ENCODE data around the gene TMC8. TPM values are rescaled to one million over a fixed set of nuclear protein-coding genes. Genes with fewer than 3 reads are reported as not detected.

TMC8 gene
- total RNA-seq, 1 donor from 2014 or later = 234 TPM

GRCh38 chr17:78140169-78141051 is 9.8 kb downstream of the TMC8 start:
- Mint-ChIP-seq H3K9me3 (no peaks in the 10 kb centered on the region), H3K27me3 (no peaks in the 10 kb centered on the region), H3K4me1 (peaks cover 48% of the 10 kb centered on the region), H3K4me3 (peak overlapping the region; percentile 31), H3K27ac (peak overlapping the region; percentile 76), H3K36me3 (ENCODE audit: low read depth) (peaks cover 46% of the 10 kb centered on the region)
- intact Hi-C loops (cut with micrococcal nuclease) = loop anchor here (1.0 kb wide), 3 partner anchors 10 to 74 kb away; partner anchors contain the start of genes AFMID, BIRC5, TK1 and TMC8
- DNase-seq = peak; percentile 99

- H3K27ac Mint-ChIP-seq = no peak overlapping the region
- H3K27me3 Mint-ChIP-seq = no peaks in the 10 kb centered on the region
- H3K36me3 Mint-ChIP-seq (ENCODE audit: low read depth) = peaks cover 36% of the 10 kb centered on the region
- DNase-seq = no peak
- H3K4me1 Mint-ChIP-seq = peaks cover 38% of the 10 kb centered on the region
- intact Hi-C loops (cut with micrococcal nuclease) = no loop called here
- no peaks in the 10 kb centered on the region for H3K9me3 Mint-ChIP-seq
- H3K4me3 Mint-ChIP-seq = no peak overlapping the region
These were observed 11.0 kb downstream of the TMC8 start for GRCh38 chr17:78141437-78142118.

DNA sequence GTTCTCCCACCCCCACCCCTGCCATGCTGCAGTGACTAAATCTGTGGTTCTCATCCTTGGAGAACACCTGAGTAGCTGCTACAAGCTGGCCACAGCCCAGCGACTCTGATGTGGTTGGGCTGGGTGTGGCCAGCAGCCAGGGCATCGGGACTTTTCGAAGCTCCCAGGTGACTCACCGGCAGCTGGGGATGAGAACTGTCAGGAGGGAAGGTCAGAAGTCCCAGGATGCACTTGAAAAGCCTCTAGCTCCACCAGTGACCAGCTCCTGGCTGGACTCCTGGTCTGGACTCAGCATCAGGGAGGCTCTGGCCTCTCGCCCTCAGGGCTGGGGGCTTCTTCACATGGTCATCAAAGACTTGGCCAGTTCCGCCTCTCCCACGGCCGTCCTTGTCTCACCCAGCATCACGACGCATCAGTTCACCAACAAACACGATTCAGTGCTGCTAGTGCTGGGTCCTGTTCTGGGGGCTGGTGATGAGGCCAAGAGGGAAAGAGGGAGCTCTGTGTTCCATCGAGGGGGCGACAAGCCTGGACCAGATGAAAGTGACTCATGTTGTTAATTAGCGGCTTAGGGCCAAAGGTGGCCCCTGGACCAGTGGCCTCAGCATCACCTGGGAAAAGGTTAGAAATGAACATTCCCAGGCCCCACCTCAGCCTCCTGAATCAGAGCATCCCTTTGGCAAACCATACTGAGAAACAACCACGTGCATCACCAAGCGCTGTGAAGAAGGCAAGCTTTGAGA is 11.7 kb downstream of the TMC8 start:
- Mint-ChIP-seq H3K27me3 (no peaks in the 10 kb centered on the region), H3K27ac (no peak overlapping the region), H3K9me3 (no peaks in the 10 kb centered on the region), H3K36me3 (ENCODE audit: low read depth) (peaks cover 29% of the 10 kb centered on the region), H3K4me1 (peaks cover 32% of the 10 kb centered on the region), H3K4me3 (no peak overlapping the region)
- no peak for DNase-seq
- intact Hi-C loops (cut with micrococcal nuclease) = no loop called here

- intact Hi-C loops (cut with micrococcal nuclease) = no loop called here
These were observed 12.9 kb downstream of the TMC8 start for GRCh38 chr17:78143214-78144146.

DNA sequence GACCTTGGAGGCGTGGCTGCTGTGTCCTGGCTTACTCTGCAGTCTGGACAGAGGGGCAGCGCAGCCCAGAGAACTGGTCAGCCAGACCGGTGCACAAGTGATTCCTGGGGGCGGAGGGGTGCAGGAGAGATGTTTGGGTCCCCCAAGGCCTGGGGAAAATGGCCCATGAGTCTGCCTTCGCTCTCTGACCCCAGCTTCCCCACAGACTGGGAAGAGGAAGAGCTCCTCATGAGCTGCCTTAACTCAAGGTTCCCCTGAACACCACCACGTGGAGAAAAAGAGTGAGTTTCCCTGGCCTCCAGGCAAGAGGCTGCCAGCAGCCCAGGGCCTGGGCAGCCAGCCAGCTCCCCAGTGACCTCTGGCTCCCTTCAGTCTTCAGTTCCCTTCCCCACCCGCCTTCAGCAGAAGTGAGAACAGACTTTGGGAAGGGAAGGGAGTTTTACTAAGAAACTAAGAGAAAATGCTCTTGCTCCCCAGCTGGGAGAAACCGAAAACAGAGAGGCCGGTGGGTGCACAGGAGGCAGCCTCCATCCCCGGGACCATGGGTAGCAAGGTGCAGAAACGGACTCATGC is 13.7 kb downstream of the TMC8 start:
- H3K36me3 Mint-ChIP-seq (ENCODE audit: low read depth) = peaks cover 16% of the 10 kb centered on the region
- H3K27ac Mint-ChIP-seq = no peak overlapping the region
- no peaks in the 10 kb centered on the region for H3K9me3 Mint-ChIP-seq
- no peak overlapping the region for H3K4me3 Mint-ChIP-seq
- intact Hi-C loops (cut with micrococcal nuclease) = no loop called here
- peak; percentile 62 for DNase-seq
- H3K4me1 Mint-ChIP-seq = peaks cover 23% of the 10 kb centered on the region
- H3K27me3 Mint-ChIP-seq = peaks cover 3% of the 10 kb centered on the region

More at GRCh38 chr17:78143214-78144146, 12.9 kb downstream of the TMC8 start:
- Mint-ChIP-seq H3K4me1 (peaks cover 27% of the 10 kb centered on the region), H3K9me3 (no peaks in the 10 kb centered on the region), H3K4me3 (no peak overlapping the region), H3K27me3 (peaks cover under 1% of the 10 kb centered on the region), H3K27ac (no peak overlapping the region), H3K36me3 (ENCODE audit: low read depth) (peaks cover 22% of the 10 kb centered on the region)
- no peak for DNase-seq

- Mint-ChIP-seq H3K4me1 (peaks cover 19% of the 10 kb centered on the region), H3K9me3 (no peaks in the 10 kb centered on the region), H3K4me3 (no peak overlapping the region), H3K36me3 (ENCODE audit: low read depth) (peaks cover 12% of the 10 kb centered on the region), H3K27me3 (peaks cover 3% of the 10 kb centered on the region), H3K27ac (no peak overlapping the region)
- peak; percentile 60 for DNase-seq
- intact Hi-C loops (cut with micrococcal nuclease) = no loop called here
These were observed 14.4 kb downstream of the TMC8 start for GRCh38 chr17:78144736-78145641.

DNA sequence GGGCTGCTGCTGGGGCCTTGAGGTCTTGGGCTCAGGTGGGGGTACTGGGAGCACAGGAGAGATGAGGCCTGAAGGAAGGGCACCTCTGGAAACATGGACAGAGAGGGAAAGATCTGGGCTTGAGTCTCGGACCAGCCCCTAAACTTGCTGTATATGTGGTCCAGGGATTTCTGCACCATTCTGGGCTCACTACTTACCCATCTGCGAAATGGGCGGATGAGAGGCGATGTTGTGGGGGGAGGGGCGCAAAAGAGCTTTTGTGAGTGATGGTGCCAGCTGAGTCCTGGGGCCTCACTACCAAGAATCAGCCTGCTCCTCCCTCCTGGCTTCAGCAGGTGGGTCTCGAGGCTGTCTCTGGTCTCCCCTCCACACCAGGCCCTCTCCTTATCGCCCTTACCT is 15.9 kb downstream of the TMC8 start:
- DNase-seq = no peak
- intact Hi-C loops (cut with micrococcal nuclease) = no loop called here
- Mint-ChIP-seq H3K36me3 (ENCODE audit: low read depth) (peaks cover 6% of the 10 kb centered on the region), H3K4me3 (no peak overlapping the region), H3K27me3 (peaks cover 3% of the 10 kb centered on the region), H3K4me1 (peaks cover 12% of the 10 kb centered on the region), H3K27ac (peak overlapping the region; percentile 16), H3K9me3 (no peaks in the 10 kb centered on the region)

DNA sequence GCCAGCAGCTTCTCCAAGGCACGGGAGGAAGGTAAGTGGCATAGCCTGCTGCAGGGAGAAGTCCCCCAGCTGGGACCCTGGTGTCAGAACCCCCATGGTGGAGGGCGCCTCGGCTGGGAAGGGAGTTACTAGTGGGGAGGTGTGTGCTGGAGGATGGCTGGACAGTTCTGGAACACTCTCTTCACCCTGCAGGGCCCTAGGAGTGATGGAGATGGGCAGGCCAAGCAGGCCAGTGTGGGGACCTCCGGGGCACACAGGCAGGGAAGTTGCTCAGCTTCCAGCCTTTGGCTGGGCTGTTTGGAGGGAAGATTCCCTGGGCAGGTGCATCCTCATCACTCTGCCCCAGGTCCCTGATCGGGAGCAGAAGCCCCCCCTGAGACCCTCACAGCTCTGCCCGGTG is 16.3 kb downstream of the TMC8 start:
- H3K27ac Mint-ChIP-seq = peak overlapping the region; percentile 41
- intact Hi-C loops (cut with micrococcal nuclease) = no loop called here
- H3K4me1 Mint-ChIP-seq = peaks cover 12% of the 10 kb centered on the region
- peak; percentile 55 for DNase-seq
- peaks cover 3% of the 10 kb centered on the region for H3K27me3 Mint-ChIP-seq
- no peaks in the 10 kb centered on the region for H3K9me3 Mint-ChIP-seq
- peaks cover 6% of the 10 kb centered on the region for H3K36me3 Mint-ChIP-seq (ENCODE audit: low read depth)
- H3K4me3 Mint-ChIP-seq = no peak overlapping the region

- Mint-ChIP-seq H3K27me3 (peaks cover 3% of the 10 kb centered on the region), H3K36me3 (ENCODE audit: low read depth) (peaks cover 4% of the 10 kb centered on the region), H3K4me1 (peaks cover 12% of the 10 kb centered on the region), H3K4me3 (no peak overlapping the region), H3K9me3 (no peaks in the 10 kb centered on the region), H3K27ac (peak overlapping the region; percentile 20)
- intact Hi-C loops (cut with micrococcal nuclease) = no loop called here
- DNase-seq = peak; percentile 60
These were observed 16.9 kb downstream of the TMC8 start for GRCh38 chr17:78147315-78147998.

DNA sequence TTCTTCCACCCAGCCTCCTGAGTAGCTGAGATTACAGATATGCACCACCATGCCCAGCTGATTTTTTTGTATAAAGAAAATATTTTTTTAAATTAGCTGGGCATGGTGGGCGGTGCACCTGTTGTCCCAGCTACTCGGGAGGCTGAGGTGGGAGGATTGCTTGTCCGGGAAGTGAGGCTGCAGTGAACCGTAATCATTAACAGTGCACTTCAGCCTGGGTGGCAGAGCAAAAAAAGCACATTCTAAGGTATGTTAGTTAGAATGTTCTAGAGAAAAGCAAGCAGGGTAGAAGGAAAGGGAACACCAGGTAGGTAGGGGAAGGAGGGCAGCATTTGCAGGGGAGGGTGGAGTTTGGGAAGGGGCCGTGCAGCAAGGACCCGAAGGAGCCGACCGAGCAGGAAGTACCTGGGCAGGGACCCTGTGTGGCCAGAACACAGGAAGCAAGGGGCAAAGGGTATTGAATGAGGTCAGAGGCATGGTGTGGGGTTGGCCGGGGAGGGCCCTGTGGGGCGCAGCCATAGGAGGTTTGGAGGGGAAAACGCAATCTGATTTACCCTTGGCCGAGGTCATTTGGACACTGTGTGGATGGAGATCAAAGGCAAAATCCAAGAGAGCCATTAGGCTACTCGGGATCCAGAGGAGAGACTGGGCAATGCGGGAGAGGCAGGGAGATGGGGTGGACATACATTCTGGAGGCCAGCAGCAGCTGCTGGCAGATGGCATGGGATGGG is 17.9 kb downstream of the TMC8 start:
- Mint-ChIP-seq H3K4me3 (no peak overlapping the region), H3K27me3 (peaks cover 3% of the 10 kb centered on the region), H3K27ac (no peak overlapping the region), H3K9me3 (no peaks in the 10 kb centered on the region), H3K36me3 (ENCODE audit: low read depth) (no peaks in the 10 kb centered on the region), H3K4me1 (peaks cover 10% of the 10 kb centered on the region)
- DNase-seq = no peak
- intact Hi-C loops (cut with micrococcal nuclease) = no loop called here

DNA sequence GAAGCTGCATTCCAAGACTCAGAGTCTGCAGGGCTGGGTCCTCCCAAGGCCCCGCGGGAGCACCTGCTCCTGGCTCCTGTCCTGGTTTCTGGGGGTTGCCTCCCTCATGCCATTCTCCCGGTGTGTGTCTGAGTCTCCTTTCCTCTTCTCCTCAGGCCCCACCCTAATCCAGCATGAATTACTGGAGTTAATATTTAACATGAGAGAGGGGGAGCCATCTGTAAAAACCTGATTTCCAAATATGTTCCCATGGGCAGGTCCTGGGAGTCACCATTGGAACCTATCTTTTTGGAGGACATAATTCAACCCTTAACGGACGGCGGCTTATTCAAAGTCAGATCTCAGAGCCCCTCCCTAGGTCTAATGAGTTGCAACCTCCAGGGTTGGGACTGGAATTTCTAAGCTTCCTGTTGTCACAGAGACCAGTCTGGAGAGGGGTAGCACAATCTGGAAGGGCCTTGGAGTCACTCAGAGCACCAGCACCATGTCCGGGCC is 21.0 kb downstream of the TMC8 start:
- Mint-ChIP-seq H3K4me3 (no peak overlapping the region), H3K27ac (no peak overlapping the region), H3K27me3 (peaks cover 3% of the 10 kb centered on the region), H3K4me1 (peaks cover 13% of the 10 kb centered on the region), H3K9me3 (no peaks in the 10 kb centered on the region), H3K36me3 (ENCODE audit: low read depth) (no peaks in the 10 kb centered on the region)
- intact Hi-C loops (cut with micrococcal nuclease) = no loop called here
- DNase-seq = no peak

Data from activated CD4-positive, alpha-beta T cell treated with anti-CD3 and anti-CD28 coated beads, Interleukin-2, amount 10 ng/mL, durations not matched to agents 24 days and 14 days (primary cell).